ENCODE measurements around the gene TPMT. TPM values are rescaled to one million over a fixed set of nuclear protein-coding genes. Genes with fewer than 3 reads are reported as not detected.

TPMT gene
- total RNA-seq, 5 donors from 2014 or later (not counting 1 experiment from before 2014, with no cell fraction given), result 4.2 to 6.5 (median 5.5) TPM

- Histone ChIP-seq H3K4me1 (ENCODE audit: control insufficient read depth in 1 of 2, extremely low read depth in 1 of 2, insufficient read depth in 2 of 2, low read length in 2 of 2) (no peaks in the 10 kb centered on the region), H3K27ac (ENCODE audit: low read length) (no peak overlapping the region), H3K9me3 (no peaks in the 10 kb centered on the region), H3K27me3 (replicated peaks in 1 of 2; ENCODE audit: control insufficient read depth in 2 of 2, extremely low read depth in 1 of 2, insufficient read depth in 2 of 2, low read length in 1 of 2) (no peaks in the 10 kb centered on the region), H3K4me3 (ENCODE audit: control insufficient read depth in 1 of 2, extremely low read depth in 1 of 2, low read length in 1 of 2) (no peak overlapping the region), H3K36me3 (ENCODE audit: control insufficient read depth in 2 of 2, extremely low read depth in 1 of 2, insufficient read depth in 1 of 2, low read length in 1 of 2) (peaks cover 0 to 14% of the 10 kb centered on the region in 2 donors)
- H3K9me3 Mint-ChIP-seq, result no peaks in the 10 kb centered on the region
- H3K27me3 Mint-ChIP-seq, result no peaks in the 10 kb centered on the region
- CTCF ChIA-PET, result interaction anchor here in 1 of 2 donors (0.5 kb wide), 1 partner anchor 508 kb away, joined by 6 read pairs; no protein-coding TSS in a partner anchor
- WGBS (ENCODE audit: insufficient coverage), result 78% methylated on average over 2 of the region's 2 CpGs
- no peaks in the 10 kb centered on the region for H3K4me1 Mint-ChIP-seq
- POLR2A ChIA-PET, result interaction anchor here in 1 of 2 donors (0.5 kb wide), 1 partner anchor 53 kb away, joined by 5 read pairs; no protein-coding TSS in a partner anchor
- no peak overlapping the region for H3K4me3 Mint-ChIP-seq
- no peak for ATAC-seq (replicated peaks in 1 of 4)
- DNase-seq, result no peak
- peaks cover 52% of the 10 kb centered on the region for H3K36me3 Mint-ChIP-seq
- no peak overlapping the region for H3K27ac Mint-ChIP-seq
Observed at GRCh38 chr6:18186033-18186432, 31.2 kb upstream of the TPMT start.

GRCh38 chr6:18185624-18186023 is 30.7 kb upstream of the TPMT start:
- H3K9me3 ChIP-seq, result no peaks in the 10 kb centered on the region
- POLR2A ChIA-PET, result interaction anchor here in 1 of 2 donors (0.5 kb wide), 1 partner anchor 53 kb away, joined by 5 read pairs; no protein-coding TSS in a partner anchor
- CTCF ChIA-PET, result interaction anchor here in 1 of 2 donors (0.5 kb wide), 1 partner anchor 508 kb away, joined by 6 read pairs; no protein-coding TSS in a partner anchor
- H3K27me3 Mint-ChIP-seq, result no peaks in the 10 kb centered on the region
- H3K36me3 ChIP-seq (ENCODE audit: control insufficient read depth in 2 of 2, extremely low read depth in 1 of 2, insufficient read depth in 1 of 2, low read length in 1 of 2), result peaks cover 0 to 12% of the 10 kb centered on the region in 2 donors
- no peak overlapping the region for H3K27ac ChIP-seq (ENCODE audit: low read length)
- DNase-seq, result no peak
- H3K4me1 ChIP-seq (ENCODE audit: control insufficient read depth in 1 of 2, extremely low read depth in 1 of 2, insufficient read depth in 2 of 2, low read length in 2 of 2), result no peaks in the 10 kb centered on the region
- ATAC-seq (replicated peaks in 1 of 4), result no peak
- no peak overlapping the region for H3K4me3 ChIP-seq (ENCODE audit: control insufficient read depth in 1 of 2, extremely low read depth in 1 of 2, low read length in 1 of 2)
- no peak overlapping the region for H3K27ac Mint-ChIP-seq
- no CpG with 5 or more reads among the region's 1 CpG for WGBS (ENCODE audit: insufficient coverage)
- H3K27me3 ChIP-seq (replicated peaks in 1 of 2; ENCODE audit: control insufficient read depth in 2 of 2, extremely low read depth in 1 of 2, insufficient read depth in 2 of 2, low read length in 1 of 2), result no peaks in the 10 kb centered on the region
- no peaks in the 10 kb centered on the region for H3K9me3 Mint-ChIP-seq
- H3K4me3 Mint-ChIP-seq, result no peak overlapping the region
- peaks cover 55% of the 10 kb centered on the region for H3K36me3 Mint-ChIP-seq
- no peaks in the 10 kb centered on the region for H3K4me1 Mint-ChIP-seq

- H3K36me3 ChIP-seq (ENCODE audit: control insufficient read depth in 2 of 2, extremely low read depth in 1 of 2, insufficient read depth in 1 of 2, low read length in 1 of 2), result peaks cover 0 to 12% of the 10 kb centered on the region in 2 donors
- H3K27me3 ChIP-seq (replicated peaks in 1 of 2; ENCODE audit: control insufficient read depth in 2 of 2, extremely low read depth in 1 of 2, insufficient read depth in 2 of 2, low read length in 1 of 2), result no peaks in the 10 kb centered on the region
- ATAC-seq (replicated peaks in 1 of 4) (no peak), DNase-seq (no peak)
- peaks cover 0 to 5% (median 2%) of the 10 kb centered on the region in 3 donors for H3K4me1 Mint-ChIP-seq
- H3K9me3 Mint-ChIP-seq, result no peaks in the 10 kb centered on the region
- no peak overlapping the region for H3K4me3 Mint-ChIP-seq
- POLR2A ChIA-PET, result no interaction called here
- 100% methylated on average over 2 of the region's 4 CpGs for WGBS (ENCODE audit: insufficient coverage)
- H3K27me3 Mint-ChIP-seq, result no peaks in the 10 kb centered on the region
- peaks cover 61% of the 10 kb centered on the region for H3K36me3 Mint-ChIP-seq
- no peaks in the 10 kb centered on the region for H3K4me1 ChIP-seq (ENCODE audit: control insufficient read depth in 1 of 2, extremely low read depth in 1 of 2, insufficient read depth in 2 of 2, low read length in 2 of 2)
- no peak overlapping the region for H3K27ac Mint-ChIP-seq
- no peaks in the 10 kb centered on the region for H3K9me3 ChIP-seq
- H3K27ac ChIP-seq (ENCODE audit: low read length), result no peak overlapping the region
- CTCF ChIA-PET, result no interaction called here
- no peak overlapping the region for H3K4me3 ChIP-seq (ENCODE audit: control insufficient read depth in 1 of 2, extremely low read depth in 1 of 2, low read length in 1 of 2)
Observed at GRCh38 chr6:18183766-18184165, 28.9 kb upstream of the TPMT start.

GRCh38 chr6:18182568-18182967 is 27.7 kb upstream of the TPMT start:
- Histone ChIP-seq H3K36me3 (ENCODE audit: control insufficient read depth in 2 of 2, extremely low read depth in 1 of 2, insufficient read depth in 1 of 2, low read length in 1 of 2) (peaks cover 0 to 12% of the 10 kb centered on the region in 2 donors), H3K27ac (ENCODE audit: low read length) (no peak overlapping the region), H3K27me3 (replicated peaks in 1 of 2; ENCODE audit: control insufficient read depth in 2 of 2, extremely low read depth in 1 of 2, insufficient read depth in 2 of 2, low read length in 1 of 2) (no peaks in the 10 kb centered on the region), H3K9me3 (no peaks in the 10 kb centered on the region), H3K4me1 (ENCODE audit: control insufficient read depth in 1 of 2, extremely low read depth in 1 of 2, insufficient read depth in 2 of 2, low read length in 2 of 2) (no peaks in the 10 kb centered on the region), H3K4me3 (ENCODE audit: control insufficient read depth in 1 of 2, extremely low read depth in 1 of 2, low read length in 1 of 2) (no peak overlapping the region)
- CTCF ChIA-PET, result interaction anchor here in 1 of 2 donors (0.6 kb wide), 1 partner anchor 449 kb away, joined by 3 read pairs; no protein-coding TSS in a partner anchor
- no peaks in the 10 kb centered on the region for H3K9me3 Mint-ChIP-seq
- ATAC-seq (replicated peaks in 1 of 4) (no peak), DNase-seq (no peak)
- no peaks in the 10 kb centered on the region for H3K27me3 Mint-ChIP-seq
- no CpG with 5 or more reads among the region's 4 CpGs for WGBS (ENCODE audit: insufficient coverage)
- POLR2A ChIA-PET, result no interaction called here
- peaks cover 61% of the 10 kb centered on the region for H3K36me3 Mint-ChIP-seq
- no peak overlapping the region for H3K4me3 Mint-ChIP-seq
- H3K4me1 Mint-ChIP-seq, result peaks cover 0 to 6% (median 2%) of the 10 kb centered on the region in 3 donors
- no peak overlapping the region for H3K27ac Mint-ChIP-seq

GRCh38 chr6:18179770-18180356 is 25.0 kb upstream of the TPMT start:
- no peak overlapping the region for H3K27ac Mint-ChIP-seq
- H3K9me3 ChIP-seq, result no peaks in the 10 kb centered on the region
- peaks cover 0 to 4% of the 10 kb centered on the region in 2 donors for H3K36me3 ChIP-seq (ENCODE audit: control insufficient read depth in 2 of 2, extremely low read depth in 1 of 2, insufficient read depth in 1 of 2, low read length in 1 of 2)
- peaks cover 70% of the 10 kb centered on the region for H3K36me3 Mint-ChIP-seq
- peaks cover 16 to 20% (median 16%) of the 10 kb centered on the region in 3 donors for H3K4me1 Mint-ChIP-seq
- no peaks in the 10 kb centered on the region for H3K27me3 Mint-ChIP-seq
- POLR2A ChIA-PET, result interaction anchor here (0.6 to 0.7 kb wide), 3 partner anchors 210 to 1582 kb away, joined by 3 to 9 read pairs (median 4); no protein-coding TSS in a partner anchor
- no peaks in the 10 kb centered on the region for H3K27me3 ChIP-seq (replicated peaks in 1 of 2; ENCODE audit: control insufficient read depth in 2 of 2, extremely low read depth in 1 of 2, insufficient read depth in 2 of 2, low read length in 1 of 2)
- no peak overlapping the region for H3K27ac ChIP-seq (ENCODE audit: low read length)
- no peak overlapping the region for H3K4me3 Mint-ChIP-seq
- no peaks in the 10 kb centered on the region for H3K4me1 ChIP-seq (ENCODE audit: control insufficient read depth in 1 of 2, extremely low read depth in 1 of 2, insufficient read depth in 2 of 2, low read length in 2 of 2)
- 100% methylated on average over 2 of the region's 5 CpGs for WGBS (ENCODE audit: insufficient coverage)
- no peak for DNase-seq
- CTCF ChIA-PET, result interaction anchor here (0.6 to 0.7 kb wide), 2 partner anchors 11 to 24 kb away, joined by 5 to 7 read pairs; no protein-coding TSS in a partner anchor
- ATAC-seq (replicated peaks in 1 of 4), result no peak
- no peak overlapping the region for H3K4me3 ChIP-seq (ENCODE audit: control insufficient read depth in 1 of 2, extremely low read depth in 1 of 2, low read length in 1 of 2)
- no peaks in the 10 kb centered on the region for H3K9me3 Mint-ChIP-seq

GRCh38 chr6:18178960-18179615 is 24.2 kb upstream of the TPMT start:
- Mint-ChIP-seq H3K27me3 (no peaks in the 10 kb centered on the region), H3K4me3 (no peak overlapping the region), H3K27ac (no peak overlapping the region), H3K9me3 (no peaks in the 10 kb centered on the region), H3K4me1 (peaks cover 16 to 20% (median 16%) of the 10 kb centered on the region in 3 donors), H3K36me3 (peaks cover 77% of the 10 kb centered on the region)
- Histone ChIP-seq H3K27me3 (replicated peaks in 1 of 2; ENCODE audit: control insufficient read depth in 2 of 2, extremely low read depth in 1 of 2, insufficient read depth in 2 of 2, low read length in 1 of 2) (no peaks in the 10 kb centered on the region), H3K4me3 (ENCODE audit: control insufficient read depth in 1 of 2, extremely low read depth in 1 of 2, low read length in 1 of 2) (no peak overlapping the region), H3K27ac (ENCODE audit: low read length) (no peak overlapping the region), H3K4me1 (ENCODE audit: control insufficient read depth in 1 of 2, extremely low read depth in 1 of 2, insufficient read depth in 2 of 2, low read length in 2 of 2) (no peaks in the 10 kb centered on the region), H3K36me3 (ENCODE audit: control insufficient read depth in 2 of 2, extremely low read depth in 1 of 2, insufficient read depth in 1 of 2, low read length in 1 of 2) (peaks cover 0 to 10% of the 10 kb centered on the region in 2 donors), H3K9me3 (no peaks in the 10 kb centered on the region)
- DNase-seq, result no peak
- CTCF ChIA-PET, result interaction anchor here (0.6 to 0.7 kb wide), 2 partner anchors 12 to 23 kb away, joined by 5 to 7 read pairs; no protein-coding TSS in a partner anchor
- WGBS (ENCODE audit: insufficient coverage), result no CpG with 5 or more reads among the region's 3 CpGs
- no peak for ATAC-seq (replicated peaks in 1 of 4)
- POLR2A ChIA-PET, result interaction anchor here in 1 of 2 donors (0.6 kb wide), 1 partner anchor 211 kb away, joined by 9 read pairs; no protein-coding TSS in a partner anchor
